Testis (tissue), 2 donors: ENCODE data around the gene DLG2.

Source experiments
- POLR2A ChIP-seq: fragments of 450-650 bp; IDR thresholded peaks from one replicate; pipeline ENCODE4 v1.6.1; 2017; ENCODE audit warnings: antibody characterized with exemption, mild to moderate bottlenecking, moderate library complexity
- TF ChIP-seq, protein P1 (sequence below), 3 experiments: fragments of 450-650 bp in 2 of 3; fragments of 200-600 bp in 1 of 3; sonication (generic) in 1 of 3; IDR thresholded peaks; one replicate each; pipeline ENCODE4 v1.5.1; 2016 to 2019; ENCODE audit warnings: antibody characterized with exemption in 3 of 3, mild to moderate bottlenecking in 2 of 3, moderate library complexity in 1 of 3

DNA sequence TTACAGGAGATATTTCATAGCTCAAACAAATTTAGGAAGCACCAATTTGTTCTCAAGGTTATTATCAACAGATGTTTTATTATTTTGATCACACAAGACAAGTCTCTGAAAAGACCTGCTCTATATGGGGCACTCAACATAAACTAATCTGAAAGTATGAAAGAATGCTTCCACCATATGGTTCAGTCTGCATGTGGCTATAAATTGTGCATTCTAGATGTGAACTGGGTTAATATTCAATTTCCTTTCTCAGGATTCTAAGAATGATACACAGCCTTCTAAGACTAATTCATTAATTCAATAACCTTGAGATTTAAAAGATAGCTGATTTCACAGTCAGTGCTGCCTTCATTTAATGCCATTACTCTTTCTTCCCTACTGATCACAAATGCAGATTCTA is 1489.6 kb downstream of the DLG2 start:
- TF ChIP-seq, protein P1, sequence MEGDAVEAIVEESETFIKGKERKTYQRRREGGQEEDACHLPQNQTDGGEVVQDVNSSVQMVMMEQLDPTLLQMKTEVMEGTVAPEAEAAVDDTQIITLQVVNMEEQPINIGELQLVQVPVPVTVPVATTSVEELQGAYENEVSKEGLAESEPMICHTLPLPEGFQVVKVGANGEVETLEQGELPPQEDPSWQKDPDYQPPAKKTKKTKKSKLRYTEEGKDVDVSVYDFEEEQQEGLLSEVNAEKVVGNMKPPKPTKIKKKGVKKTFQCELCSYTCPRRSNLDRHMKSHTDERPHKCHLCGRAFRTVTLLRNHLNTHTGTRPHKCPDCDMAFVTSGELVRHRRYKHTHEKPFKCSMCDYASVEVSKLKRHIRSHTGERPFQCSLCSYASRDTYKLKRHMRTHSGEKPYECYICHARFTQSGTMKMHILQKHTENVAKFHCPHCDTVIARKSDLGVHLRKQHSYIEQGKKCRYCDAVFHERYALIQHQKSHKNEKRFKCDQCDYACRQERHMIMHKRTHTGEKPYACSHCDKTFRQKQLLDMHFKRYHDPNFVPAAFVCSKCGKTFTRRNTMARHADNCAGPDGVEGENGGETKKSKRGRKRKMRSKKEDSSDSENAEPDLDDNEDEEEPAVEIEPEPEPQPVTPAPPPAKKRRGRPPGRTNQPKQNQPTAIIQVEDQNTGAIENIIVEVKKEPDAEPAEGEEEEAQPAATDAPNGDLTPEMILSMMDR (IDR thresholded peaks at IDR 0.05), result no peak
- TF ChIP-seq POLR2A, result no peak
